Measurements from ENCODE around the gene UBE2K.
"Not testable (repeated sequence)": the region's sequence is repeated elsewhere in the genome, so short reads cannot be mapped to it uniquely, and the experiment has no call there.

UBE2K gene

DNA sequence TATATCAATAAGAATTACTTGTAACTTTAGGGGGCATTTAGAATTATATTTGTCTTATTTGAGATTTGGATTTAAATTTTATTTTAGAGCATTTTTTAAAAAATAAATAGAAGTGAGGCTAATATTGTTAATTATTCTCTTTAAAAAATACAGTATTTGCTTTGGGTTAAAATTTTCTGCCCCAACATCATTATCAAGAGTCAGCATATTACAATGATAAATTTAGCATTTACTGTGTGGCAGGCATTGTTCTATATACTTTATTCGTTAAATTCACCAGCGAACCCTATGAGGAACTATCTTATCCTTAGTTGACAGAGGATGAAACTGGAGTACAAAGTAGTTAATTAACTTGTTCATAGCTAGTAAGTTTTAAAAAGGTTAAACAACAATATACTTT is 34.0 kb downstream of the UBE2K start:
- no peak for DNase-seq

GRCh38 chr4:39732728-39733127 is 34.8 kb downstream of the UBE2K start:
- peak; percentile 88 for DNase-seq

DNA sequence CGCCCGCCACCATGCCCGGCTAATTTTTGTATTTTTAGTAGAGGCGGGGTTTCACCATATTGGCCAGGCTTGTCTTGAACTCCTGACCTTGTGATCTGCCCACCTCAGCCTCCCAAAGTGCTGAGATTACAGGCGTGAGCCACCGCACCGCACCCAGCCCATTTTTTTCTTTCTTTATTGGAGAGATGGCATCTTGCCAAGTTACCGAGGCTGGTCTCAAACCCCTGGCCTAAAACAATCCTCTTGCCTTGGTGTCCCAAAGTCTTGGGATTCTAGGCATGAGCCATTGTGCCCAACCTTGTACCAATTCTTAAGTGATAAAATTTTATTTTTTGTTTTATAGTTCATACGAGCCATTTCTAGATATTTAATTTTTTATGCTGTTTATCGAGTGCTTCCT is 41.7 kb downstream of the UBE2K start:
- not testable (repeated sequence) for DNase-seq

GRCh38 chr4:39741401-39741800 is 43.5 kb downstream of the UBE2K start:
- DNase-seq = no peak

- DNase-seq = no peak
Measured at GRCh38 chr4:39745920-39746319, 48.0 kb downstream of the UBE2K start.

DNA sequence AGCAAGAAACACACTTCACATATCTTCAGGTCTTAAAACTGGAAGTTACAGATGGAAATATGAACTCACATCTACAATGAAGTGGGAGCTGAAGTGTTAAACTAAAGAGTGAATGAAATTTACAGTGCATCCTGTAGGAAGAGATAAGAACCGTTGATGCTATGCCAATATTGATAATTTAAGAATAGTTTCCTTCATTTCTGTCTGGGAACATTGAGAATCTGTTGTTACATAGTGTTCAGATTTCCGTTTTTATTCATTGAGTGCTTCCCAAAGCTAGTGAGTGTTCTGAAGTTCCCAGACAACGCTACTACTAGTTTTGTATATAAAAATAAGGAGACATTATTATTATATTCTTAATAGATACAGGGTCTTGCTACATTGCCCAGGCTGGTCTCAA is 52.3 kb downstream of the UBE2K start:
- no peak for DNase-seq

DNA sequence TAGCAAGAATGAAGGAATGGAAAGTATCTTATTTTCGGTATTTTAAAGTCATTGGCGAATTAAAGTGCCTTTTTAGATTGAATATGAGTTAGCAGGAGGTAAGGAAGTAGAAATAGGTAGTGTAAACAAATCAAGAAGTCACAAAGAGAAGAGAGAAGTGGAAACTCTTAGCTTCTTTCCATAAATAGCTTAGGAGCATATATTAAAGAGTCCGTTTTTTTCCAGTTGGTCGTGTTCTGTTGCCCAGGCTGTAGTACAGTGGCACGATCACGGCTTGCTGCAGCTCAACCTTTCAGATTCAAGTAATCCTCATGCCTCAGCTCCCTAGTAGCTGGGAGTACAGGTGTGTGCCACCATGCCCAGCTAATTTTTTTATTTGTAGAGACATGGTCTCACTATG is 56.4 kb downstream of the UBE2K start:
- no peak for DNase-seq

- DNase-seq = no peak
Measured at GRCh38 chr4:39756159-39756558, 58.2 kb downstream of the UBE2K start.

DNA sequence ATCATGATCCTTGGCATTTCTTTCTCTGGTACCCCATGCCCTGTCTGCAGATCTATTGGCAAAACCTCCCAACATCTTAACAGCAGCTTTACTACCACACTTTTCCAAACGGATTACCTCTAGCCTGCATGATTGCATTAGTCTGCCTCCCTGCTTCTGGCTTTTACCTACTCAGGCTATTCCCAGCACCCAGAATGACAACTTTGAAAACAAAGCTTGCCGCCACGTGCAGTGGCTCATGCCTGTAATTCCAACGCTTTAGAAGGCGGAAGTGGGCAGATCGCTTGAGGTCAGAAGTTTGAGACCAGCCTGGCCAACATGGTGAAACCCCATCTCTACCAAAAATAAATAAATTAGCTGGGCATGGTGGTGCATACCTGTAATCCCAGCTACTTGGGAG is 60.2 kb downstream of the UBE2K start:
- DNase-seq = no peak

- no peak for DNase-seq
Measured at GRCh38 chr4:39759569-39759968, 61.6 kb downstream of the UBE2K start.

DNA sequence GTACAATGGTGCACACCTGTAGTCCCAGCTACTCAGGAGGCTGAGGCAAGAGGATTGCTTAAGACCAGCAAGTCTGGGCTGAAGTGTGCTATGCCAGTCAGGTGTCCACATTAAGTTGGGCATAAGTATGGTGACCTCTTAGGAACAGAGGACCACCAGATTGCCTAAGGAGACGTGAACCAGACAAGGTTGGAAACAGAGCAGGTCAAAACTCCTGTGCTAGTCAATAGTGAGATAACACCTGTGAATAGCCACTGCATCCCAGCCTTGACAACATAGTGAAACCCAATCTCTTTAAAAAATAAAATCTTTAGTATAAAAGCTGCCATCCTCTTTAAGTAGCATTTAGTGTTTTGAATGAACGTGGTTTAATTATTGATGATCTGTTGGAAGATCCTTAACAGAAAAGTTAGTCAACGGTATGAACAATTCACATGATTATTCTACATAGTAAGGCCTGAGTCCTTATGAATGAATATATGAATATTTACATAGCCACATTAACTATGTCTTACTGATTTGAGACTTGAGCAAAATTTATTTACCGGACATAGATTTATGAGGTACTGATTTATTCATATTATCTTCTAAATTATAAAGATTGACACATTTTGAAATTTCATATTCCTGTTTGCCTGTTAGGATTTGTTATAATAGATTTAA is 63.2 kb downstream of the UBE2K start:
- DNase-seq = no peak

DNA sequence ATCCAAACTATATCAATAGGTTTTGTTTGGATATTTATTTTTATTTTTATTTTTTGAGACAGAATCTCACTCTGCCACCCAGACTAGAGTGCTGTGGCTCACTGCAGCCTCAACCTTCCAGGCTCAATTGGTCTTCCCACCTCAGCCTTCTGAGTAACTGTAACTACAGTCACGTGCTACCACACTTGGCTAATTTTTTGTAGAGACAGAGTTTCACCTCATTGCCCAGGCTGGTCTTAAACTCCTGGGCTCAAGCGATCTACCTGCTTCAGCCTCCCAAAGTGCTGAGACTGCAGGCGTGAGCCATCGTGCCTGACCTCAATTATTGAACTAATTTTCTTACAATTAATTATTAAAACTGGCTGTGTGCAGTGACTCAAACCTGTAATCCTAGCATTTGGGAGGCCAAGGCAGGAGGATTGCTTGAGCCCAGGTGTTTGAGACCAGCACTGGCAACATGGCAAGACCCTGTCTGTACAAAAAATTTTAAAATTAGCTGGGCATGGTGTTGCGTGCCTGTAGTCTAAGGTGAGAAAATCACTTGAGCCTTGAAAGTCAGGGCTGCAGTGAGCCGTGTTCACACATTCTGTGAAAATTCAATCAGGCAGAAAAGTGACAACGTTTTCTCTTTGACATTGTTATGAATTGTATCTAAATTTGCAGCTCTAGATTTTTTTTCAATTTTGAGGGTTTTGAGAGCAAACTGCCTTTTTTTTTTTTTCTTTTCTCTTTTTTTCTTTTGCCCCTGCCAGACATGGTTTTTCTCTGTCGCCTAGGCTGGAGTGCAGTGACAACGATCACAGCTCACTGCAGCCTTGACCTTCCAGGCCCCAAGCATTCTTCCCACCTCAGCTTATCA is 66.0 kb downstream of the UBE2K start:
- no peak for DNase-seq

DNA sequence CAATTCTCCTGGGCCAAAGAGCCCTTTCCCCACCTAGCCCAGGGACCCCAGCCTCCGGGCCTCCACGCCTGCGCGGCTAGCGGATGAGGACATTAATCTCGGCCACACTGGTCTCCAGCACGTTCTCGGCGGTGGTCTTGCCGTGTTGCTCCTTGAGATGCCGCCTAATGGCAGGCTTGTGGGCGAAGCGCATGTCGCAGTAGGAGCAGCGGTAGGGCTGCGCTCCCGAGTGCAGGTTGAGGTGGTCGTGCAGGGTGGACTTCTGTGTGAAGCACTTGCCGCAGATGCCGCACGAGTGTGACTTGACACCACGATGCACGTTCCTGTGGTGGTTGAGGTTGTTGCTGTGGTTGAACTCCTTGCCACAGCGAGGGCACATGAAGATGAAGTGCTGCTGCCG is 72.1 kb downstream of the UBE2K start:
- no peak for DNase-seq

- DNase-seq = no peak
Measured at GRCh38 chr4:39770471-39770870, 72.5 kb downstream of the UBE2K start.

DNA sequence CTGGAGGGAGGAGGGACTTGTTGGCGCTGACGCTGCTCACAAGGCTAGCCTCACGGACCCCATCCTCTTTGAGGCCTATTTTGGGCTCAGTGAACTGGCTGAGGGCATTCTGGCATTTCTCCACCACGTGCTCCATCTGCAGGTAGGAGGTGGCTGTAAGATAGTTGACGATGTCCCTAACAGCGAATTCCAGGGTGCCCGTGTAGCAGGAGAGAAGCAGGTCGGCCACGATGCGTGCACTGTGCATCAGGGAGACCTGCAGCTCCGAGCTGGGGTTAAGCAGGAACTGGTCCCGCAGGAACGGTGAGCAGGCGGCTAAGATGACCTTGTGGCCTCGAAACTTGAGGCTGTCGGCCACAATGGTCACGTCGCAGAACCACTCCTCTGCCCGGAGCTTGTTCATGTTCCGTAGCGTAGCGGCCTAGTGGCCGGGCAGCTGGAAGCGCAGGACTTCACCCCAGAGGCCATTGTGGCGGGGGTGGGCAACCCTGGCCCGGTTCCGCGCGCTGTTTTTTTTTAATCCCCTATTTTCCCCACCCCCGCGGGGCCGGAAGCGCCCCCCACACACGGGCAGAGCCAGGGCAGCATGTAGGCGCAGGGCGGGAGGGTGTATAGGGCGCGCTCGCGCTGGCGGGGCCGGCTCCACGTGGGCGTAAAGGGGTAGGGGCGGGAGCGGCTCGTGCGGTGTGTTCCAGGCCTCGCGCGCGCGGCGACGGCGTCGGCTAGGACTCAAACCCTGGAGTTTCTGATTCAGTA is 73.2 kb downstream of the UBE2K start:
- DNase-seq = no peak

DNA sequence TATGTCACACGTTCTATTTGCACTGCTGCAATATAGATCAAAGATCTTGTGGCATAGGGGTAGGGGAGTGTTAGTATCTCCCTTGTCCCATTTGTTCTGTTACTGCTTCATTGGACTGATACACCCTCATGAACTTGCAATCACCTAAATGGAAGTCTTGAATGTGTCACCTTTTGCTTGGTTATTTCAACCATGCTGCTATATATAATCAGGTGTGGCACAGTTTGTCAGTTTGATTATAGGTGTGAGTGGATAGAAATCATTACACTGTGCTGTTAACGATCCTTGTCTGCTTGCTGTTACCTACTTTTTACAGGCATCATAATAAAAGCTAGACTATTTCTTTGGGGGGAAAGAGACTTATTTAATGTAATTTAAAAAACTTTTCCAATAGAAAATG is 84.1 kb downstream of the UBE2K start:
- not testable (repeated sequence) for DNase-seq

- no peak for DNase-seq
Measured at GRCh38 chr4:39785083-39785482, 87.1 kb downstream of the UBE2K start.

DNA sequence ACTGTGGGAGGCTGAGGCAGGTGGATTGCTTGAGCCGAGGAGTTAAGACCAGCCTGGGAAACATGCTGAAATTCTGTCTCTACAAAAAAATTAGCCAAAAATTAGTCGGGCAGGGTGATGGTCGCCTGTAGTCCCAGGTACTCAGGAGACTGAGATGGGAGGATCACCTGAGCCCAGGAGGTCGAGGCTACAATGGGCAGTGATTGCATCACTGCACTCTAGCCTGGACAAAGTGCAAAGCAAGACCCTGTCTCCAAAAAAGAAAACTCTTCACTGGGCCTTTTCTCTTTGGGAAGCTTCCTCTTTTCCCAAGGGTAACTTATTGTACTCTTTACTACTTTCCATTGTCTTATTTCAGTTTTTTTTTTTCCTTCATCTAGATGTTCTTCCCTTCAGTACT is 88.9 kb downstream of the UBE2K start:
- DNase-seq = no peak

DNA sequence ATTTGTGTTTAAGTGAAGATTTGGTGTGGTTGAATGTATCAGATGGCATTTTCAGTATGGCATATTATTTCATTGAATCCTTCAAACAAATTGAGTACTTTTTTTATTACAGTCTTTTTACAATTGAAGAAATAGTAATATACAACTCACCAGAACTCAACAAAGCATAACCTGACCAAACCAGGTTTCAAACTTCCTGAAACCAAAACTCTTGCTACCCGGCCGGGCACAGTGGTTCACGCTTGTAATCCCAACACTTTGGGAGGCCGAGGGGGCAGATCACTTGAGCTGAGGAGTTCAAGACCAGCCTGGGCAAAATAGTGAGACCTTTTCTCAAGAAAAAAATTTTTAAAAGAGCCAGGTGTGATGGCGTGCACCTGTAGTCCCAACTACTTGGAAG is 94.2 kb downstream of the UBE2K start:
- DNase-seq = no peak

DNA sequence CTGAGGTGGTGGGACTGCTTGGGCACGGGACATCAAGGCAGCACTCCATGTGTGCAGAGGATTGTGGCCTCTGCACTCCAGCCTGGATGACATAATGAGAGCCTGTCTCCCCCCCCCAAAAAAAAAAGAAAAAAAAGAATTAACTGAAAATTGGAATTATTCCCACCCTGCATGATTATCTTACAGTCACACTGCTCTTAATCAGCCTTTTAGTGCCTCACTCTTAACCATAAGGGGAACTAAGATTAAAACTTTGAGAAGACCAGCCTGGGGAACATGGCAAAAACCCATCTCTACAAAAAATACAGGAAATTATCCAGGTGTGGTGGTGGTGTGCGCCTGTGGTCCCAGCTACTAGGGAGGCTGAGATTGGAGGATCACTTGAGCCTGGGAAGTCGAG is 94.6 kb downstream of the UBE2K start:
- DNase-seq = no peak

GRCh38 chr4:39792976-39793375 is 95.0 kb downstream of the UBE2K start:
- not testable (repeated sequence) for DNase-seq

DNA sequence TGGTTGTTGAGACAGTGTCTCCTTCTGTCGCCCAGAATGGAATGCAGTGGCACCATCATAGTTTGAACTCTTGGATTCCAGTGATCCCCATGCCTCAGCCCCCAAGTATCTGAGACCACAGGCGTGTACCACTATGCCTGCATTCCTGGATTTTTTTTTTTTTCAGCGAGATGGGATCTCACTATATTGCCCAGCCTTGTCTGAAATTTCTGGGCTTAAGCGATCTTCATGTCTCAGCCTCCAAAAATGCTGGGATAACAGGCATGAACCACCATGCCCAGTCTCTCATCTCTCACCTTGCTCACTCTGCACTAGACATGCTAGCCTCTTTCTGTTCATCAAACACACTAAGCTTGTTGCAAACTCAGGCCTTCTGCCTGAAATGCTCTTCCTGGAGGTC is 104.1 kb downstream of the UBE2K start:
- DNase-seq = no peak

DNA sequence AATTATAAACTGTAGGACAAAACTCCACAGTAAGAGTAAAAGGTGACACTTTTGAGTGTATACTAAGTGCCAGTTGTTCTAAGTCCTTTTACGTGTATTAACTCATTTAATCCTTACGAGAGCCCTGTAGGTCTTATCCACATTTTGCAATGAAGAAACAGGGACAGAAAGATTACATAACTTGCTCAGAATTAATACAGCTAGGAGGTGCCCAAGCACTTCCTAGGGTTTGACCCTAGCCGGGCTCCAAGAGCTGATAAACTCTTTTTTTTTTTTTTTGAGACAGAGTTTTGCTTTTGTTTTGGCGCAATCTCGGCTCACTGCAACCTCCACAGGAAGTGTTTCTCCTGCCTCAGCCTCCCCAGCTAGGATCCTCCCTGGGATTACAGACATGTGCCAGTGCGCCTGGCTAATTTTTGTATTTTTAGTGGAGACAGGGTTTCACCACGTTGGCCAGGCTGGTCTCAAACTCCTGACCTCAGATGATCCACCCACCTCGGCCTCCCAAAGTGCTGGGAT is 110.4 kb downstream of the UBE2K start:
- DNase-seq = no peak

GRCh38 chr4:39812500-39812899 is 114.6 kb downstream of the UBE2K start:
- no peak for DNase-seq

All from EL (cell line).